GM21381 (cell line): Measurements from ENCODE around the gene OSBPL7.

Experiments
- ATAC-seq: cut with Tn5 transposase; IDR thresholded peaks from one replicate; pipeline ENCODE4 v1.9.1; 2021; ENCODE audit warnings: mild to moderate bottlenecking, moderate library complexity; ENCODE audit not compliant: unreplicated experiment

Gene OSBPL7

DNA sequence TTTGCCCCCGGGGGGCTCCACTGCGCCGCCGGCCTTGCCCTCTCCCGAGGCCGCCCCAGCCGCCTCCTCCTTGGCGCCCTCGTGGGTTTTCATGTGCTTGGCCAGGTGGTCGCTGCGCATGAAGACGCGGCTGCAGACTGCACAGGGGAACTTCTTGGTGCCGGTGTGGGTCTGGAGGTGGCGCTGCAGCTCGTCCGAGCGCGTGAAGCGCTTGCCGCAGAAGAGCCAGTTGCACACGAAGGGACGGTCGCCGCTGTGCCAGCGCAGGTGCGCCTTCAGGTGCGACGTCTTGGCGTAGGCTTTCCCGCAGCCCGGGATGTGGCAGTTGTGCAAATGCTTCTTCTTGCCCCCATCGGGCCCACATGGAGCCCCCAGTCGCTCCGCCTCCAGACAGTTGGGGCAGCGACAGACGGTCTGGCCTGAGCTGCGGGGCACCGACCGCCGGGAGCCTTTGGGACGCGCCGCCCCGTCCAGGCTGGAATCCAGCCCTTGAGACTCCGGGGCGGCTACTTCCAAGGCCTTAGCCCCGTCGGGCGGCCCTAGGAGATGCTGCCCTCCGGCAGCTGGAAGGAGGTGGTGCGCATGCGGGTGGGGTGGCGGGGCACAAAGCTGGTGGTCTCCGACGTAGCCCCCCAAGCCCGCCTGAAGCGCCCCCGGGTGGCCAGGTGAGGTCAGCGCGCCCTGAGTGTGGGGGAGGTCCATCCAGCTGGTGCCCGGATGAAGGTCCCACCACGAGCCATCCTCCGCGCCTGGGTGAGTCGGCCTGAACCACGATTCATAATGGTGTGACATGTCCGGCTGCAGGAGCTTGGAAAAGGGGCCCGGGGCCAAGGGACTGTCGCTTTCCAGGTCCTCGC, 26.0 kb upstream of the OSBPL7 start:
- ATAC-seq, result no peak

- no peak for ATAC-seq
Measured at GRCh38 chr17:47846716-47847340, 25.2 kb upstream of the OSBPL7 start.

- ATAC-seq, result no peak
Measured at GRCh38 chr17:47845716-47846075, 24.1 kb upstream of the OSBPL7 start.

DNA sequence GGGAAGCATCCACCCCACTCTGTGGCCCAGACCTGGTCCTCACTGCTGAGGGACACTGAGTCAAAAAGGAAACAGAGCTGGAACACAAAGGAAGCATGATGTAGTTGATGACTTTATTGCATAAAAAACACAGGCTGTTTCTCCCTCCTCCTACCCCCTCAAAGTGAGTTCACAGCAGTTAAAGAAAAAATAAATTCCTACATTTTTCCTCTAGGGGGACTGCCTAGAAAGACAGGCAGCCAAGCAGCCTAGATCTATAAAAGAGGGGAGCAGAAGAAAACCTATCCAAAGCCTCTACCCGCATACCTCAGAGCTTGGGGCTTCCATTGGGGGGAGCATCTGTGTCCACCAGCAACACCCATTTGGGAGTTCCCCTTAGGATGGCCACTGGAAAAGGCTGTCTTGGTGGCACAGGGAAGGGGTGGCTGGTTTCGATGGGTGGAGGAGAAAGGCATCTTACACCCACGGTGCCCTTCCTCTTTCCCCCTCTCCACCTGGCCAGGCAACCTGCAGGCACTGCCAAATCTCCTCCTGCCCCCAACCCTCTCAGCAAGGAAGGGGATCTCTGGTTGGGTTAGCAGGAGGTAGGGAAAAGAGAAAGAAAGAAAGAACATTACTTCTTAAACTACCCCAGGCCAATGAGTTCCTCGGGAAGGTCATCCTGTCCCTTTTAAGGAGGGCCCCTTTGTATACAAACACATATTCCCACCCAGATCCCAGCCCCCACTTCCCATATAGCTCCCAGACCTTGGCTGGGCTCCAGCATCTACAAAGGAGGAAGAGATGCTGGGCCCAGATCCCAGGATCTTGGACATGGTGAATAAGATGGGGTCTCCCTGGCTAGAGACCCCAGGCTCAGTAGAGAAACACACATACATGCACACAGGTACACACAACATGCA, 23.5 kb upstream of the OSBPL7 start:
- ATAC-seq, result no peak

GRCh38 chr17:47844227-47844626, 22.6 kb upstream of the OSBPL7 start:
- no peak for ATAC-seq

- no peak for ATAC-seq
Measured at GRCh38 chr17:47843391-47843730, 21.8 kb upstream of the OSBPL7 start.

GRCh38 chr17:47841488-47842291, 20.1 kb upstream of the OSBPL7 start:
- no peak for ATAC-seq

GRCh38 chr17:47840742-47841487, 19.3 kb upstream of the OSBPL7 start, which contains the start of gene SCRN2:
Gene SCRN2, minus strand, starts transcription at chr17:47841273. Its CDS starts 430 bp downstream, at chr17:47840843.
- peak; percentile 82 for ATAC-seq

GRCh38 chr17:47840001-47840741, 18.6 kb upstream of the OSBPL7 start:
- ATAC-seq, result no peak

DNA sequence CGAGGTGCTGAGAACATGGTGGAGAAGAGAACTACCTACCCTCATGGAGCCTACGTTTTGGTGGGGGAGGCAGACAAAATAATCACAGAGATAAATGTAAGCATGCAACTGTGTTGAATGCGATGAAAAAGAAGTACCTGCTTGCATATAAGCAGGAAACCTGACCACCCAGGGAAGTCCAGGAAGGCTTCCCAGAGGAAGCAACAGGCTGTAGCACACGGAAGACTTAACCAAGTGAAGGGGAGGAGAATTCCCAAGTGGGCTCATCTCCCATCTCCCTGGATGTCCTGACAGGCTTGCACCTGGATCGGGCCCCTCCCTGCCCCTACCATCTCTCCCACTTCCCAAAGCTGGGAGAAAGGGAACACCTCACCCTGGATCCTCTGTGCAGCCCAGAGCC, 17.5 kb upstream of the OSBPL7 start:
- no peak for ATAC-seq

GRCh38 chr17:47838636-47839035, 17.0 kb upstream of the OSBPL7 start:
- ATAC-seq, result no peak

DNA sequence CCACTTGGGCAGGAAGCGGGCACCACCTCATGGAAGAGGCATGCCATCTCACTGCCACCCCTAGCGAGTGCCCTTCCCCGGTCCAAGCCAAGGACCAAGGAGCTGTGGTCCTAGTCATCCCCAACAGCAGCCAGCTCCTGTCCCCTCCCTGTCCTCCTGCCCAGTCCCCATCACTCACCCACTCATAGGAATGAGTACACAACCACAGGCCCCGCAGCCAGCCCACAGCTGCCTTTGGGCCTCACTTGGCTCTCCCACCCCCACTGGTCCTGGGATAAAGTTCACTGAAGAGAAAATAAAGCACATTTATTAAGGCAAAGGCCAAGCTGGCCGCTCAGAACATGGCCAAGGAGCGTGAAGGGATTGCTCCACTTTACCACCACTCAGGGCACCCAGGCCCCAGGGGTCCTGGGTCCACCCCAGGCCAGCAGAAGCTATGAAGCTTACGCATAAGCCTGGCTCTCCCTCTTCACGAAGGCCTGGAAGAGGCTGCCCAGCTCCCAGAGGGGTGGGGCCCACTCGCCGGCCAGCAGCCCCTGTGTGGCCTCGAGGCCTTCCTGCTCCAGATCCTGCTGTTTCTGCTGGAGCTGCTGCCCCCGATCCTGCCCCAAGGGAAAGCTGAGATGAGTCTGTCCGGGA, 15.9 kb upstream of the OSBPL7 start:
- no peak for ATAC-seq

DNA sequence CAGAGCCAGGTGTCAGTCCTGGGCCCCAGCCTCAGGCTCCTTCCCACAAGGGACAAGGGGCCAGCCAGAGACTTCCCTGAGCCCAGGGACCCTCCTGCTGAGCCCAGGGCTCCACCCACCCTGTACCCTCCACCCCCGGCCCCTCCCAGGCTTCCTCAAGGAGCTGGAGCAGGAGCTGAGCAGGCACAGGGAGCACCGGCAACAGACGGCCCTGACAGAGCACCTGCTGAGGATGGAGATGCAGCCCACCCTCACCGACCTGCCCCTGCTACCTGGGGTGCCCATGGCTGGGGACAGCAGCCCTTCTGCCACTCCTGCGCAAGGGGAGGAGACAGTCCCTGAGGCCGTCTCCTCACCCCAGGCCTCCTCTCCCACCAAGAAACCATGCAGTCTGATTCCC, 15.0 kb upstream of the OSBPL7 start:
- ATAC-seq, result no peak

DNA sequence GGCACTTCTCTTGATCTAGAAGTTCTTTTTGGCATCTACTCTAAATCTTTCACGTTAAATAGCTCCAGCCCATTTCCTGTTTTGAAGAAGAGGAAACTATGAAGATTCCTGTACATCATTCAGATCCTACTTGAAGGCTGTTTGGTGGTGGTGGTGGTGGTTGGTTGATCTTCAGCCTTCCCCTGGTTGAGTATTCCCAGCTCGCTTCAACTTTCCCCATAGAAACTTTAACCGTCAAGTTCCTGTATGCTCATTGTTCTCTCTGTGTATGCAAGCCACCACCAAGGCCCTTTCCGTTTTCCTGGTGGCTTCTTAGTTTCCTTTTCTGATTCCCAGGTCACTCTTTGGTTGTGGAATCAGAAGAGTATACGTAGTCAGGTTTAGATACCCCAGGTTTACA, 13.2 kb upstream of the OSBPL7 start:
- ATAC-seq, result no peak

DNA sequence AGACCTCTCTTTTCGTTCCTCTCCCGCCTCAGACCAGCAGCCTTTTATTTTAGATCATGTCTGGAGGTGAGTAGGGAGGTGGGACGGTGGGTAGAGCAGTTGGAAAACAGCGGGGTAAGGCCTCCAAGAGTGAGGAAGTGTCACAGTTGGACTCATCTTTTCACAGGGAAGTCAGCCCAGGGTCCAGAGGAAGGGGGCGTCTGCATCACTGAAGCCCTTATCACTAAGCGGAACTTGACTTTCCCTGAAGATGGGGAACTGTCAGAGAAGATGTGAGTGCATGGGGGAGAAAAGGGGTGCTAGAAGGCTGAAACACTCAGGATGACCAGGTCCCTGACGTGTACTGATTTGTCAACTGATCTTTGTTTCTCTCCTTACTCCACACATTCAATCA, 10.3 kb upstream of the OSBPL7 start:
- peak; percentile 22 for ATAC-seq

DNA sequence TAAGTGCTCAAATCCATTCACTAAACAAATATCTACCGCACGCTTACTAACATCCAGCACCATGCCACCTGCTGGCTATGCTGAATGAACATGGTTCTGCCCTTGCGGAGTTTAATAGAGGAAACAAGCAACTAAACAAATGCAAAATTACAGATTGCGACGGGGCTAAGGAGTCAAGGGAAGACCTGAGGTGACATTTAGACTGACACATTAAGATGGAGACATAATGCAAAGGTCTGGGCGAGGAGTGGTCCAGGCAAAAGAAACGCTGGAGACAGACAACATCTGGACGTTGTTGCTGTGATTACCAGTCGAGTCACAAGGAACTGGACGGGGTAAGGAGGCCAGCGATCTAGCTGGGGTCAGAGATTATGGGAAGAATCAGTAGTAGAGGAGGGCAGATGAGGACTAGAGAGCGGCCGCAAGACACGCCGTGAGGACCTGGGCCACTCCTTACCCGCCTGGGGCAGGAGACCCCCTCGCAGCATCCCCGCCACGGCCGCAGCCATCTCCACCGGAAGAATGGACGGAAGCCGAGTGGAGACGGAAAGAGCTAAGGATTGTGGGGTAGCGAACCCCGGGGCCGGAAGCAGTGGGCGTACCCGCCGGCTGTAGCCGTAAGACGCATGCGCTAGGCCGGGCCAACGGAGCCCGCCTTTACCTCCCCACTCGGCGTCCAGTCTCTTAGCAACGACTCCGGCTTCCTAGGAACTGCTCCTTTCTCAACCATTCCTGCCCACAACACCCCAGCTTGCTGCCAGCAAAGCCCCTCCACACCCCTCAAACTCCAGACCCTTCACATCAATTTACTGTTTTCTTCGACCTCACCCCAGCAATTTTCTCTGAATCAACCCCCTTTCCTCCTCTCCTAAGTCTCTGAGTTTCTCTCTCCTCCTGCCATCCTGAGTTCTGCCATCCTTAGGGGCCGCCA, 9.7 kb upstream of the OSBPL7 start, which contains the start of the genes LRRC46 and MRPL10:
Gene LRRC46, plus strand, starts transcription at position 668 of the 931 bp plus-strand sequence. CDS start 320 bp downstream, outside the sequence.
Gene MRPL10, minus strand, starts transcription at position 539 of the 931 bp plus-strand sequence. Its CDS starts 30 bp downstream, at position 509.
- peak; percentile 91 for ATAC-seq

DNA sequence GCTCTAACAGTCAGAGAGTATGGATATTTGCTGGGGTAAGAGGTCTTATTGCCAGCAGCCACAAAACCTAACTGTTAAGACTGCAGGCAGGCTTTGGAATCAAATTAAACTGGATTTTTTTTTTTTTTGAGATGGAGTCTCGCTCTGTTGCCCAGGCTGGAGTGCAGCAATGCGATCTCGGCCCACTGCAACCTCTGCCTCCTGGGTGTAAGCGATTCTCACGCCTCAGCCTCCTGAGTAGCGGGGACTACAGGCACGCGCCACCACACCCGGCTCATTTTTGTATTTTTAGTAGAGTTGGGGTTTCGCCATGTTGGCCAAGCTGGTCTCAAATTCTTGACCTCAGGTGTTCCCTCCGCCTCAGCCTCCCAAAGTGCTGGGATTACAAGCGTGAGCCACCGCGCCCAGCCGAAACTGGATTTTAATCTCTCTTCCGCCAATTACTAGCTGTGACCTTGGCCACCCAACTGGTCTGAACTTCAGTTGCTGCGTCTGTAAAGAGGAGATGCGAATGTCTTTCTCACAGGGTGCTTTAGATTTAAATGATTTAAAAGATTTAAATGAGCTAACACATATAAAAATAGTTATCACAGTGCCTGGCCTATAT, 8.9 kb upstream of the OSBPL7 start:
- no peak for ATAC-seq
